MM.1S (cell line): ENCODE results near the gene TASP1.

Experiments
- DNase-seq: peaks from one replicate; pipeline ENCODE4 v3.0.0-alpha.2; 2015
- H2AFZ ChIP-seq: fragments of 300-600 bp; sonication (generic); 2 replicates; pipeline ENCODE4 v1.6.0; 2016; ENCODE audit warnings: antibody characterized with exemption, low read length
- H3F3A ChIP-seq: fragments of 300-600 bp; sonication (generic); 2 replicates; pipeline ENCODE4 v1.6.1; 2016; ENCODE audit warnings: mild to moderate bottlenecking, antibody characterized with exemption, low read length, moderate library complexity, mixed read lengths; ENCODE audit not compliant: insufficient read depth
- H3K27ac ChIP-seq: fragments of 300-600 bp; sonication (generic); 2 replicates; pipeline ENCODE4 v1.5.1; 2016; ENCODE audit warnings: mild to moderate bottlenecking, low read length
- H3K27me3 ChIP-seq: fragments of 300-600 bp; sonication (generic); replicated peaks from 2 replicates; pipeline ENCODE4 v1.6.0; 2016; ENCODE audit warnings: low read length; ENCODE audit not compliant: insufficient read depth
- H3K36me3 ChIP-seq: fragments of 300-600 bp; sonication (generic); replicated peaks from 2 replicates; pipeline ENCODE4 v1.6.1; 2016; ENCODE audit warnings: mild to moderate bottlenecking, low read length, mixed read lengths; ENCODE audit not compliant: insufficient read depth
- H3K4me1 ChIP-seq: fragments of 300-600 bp; sonication (generic); 2 replicates; pipeline ENCODE4 v1.6.1; 2016; ENCODE audit warnings: low read length, mixed read lengths
- H3K4me2 ChIP-seq: fragments of 300-600 bp; sonication (generic); 2 replicates; pipeline ENCODE4 v1.6.0; 2016; ENCODE audit warnings: low read depth, low read length
- H3K4me3 ChIP-seq: fragments of 300-600 bp; sonication (generic); 2 replicates; pipeline ENCODE4 v1.5.1; 2016; ENCODE audit warnings: low read length, mixed read lengths
- H3K79me2 ChIP-seq: fragments of 300-600 bp; sonication (generic); 2 replicates; pipeline ENCODE4 v1.6.1; 2016; ENCODE audit warnings: mixed run types, low read length, mixed read lengths
- H3K9ac ChIP-seq: fragments of 300-600 bp; sonication (generic); 2 replicates; pipeline ENCODE4 v1.6.1; 2016; ENCODE audit warnings: low read length, mixed read lengths
- H3K9me2 ChIP-seq: fragments of 300-600 bp; sonication (generic); replicated peaks from 2 replicates; pipeline ENCODE4 v1.6.1; 2016; ENCODE audit warnings: mild to moderate bottlenecking, low read length, mixed read lengths; ENCODE audit not compliant: insufficient read depth
- H3K9me3 ChIP-seq: fragments of 300-600 bp; sonication (generic); replicated peaks from 2 replicates; pipeline ENCODE4 v1.6.1; 2016; ENCODE audit warnings: mild to moderate bottlenecking, low read length, mixed read lengths; ENCODE audit not compliant: insufficient read depth
- H4K20me1 ChIP-seq: fragments of 300-600 bp; sonication (generic); 2 replicates; pipeline ENCODE4 v1.6.1; 2016; ENCODE audit warnings: mild to moderate bottlenecking, low read length, moderate library complexity, mixed read lengths; ENCODE audit not compliant: insufficient read depth
- CTCF ChIP-seq: fragments of 300-600 bp; sonication (generic); IDR thresholded peaks from 2 replicates; pipeline ENCODE4 v1.5.1; 2016; ENCODE audit warnings: antibody characterized with exemption, low read length, mixed read lengths
- EZH2 ChIP-seq: fragments of 300-600 bp; sonication (generic); optimal IDR thresholded peaks from 2 replicates; pipeline ENCODE3; 2017; ENCODE audit warnings: low read depth, mild to moderate bottlenecking, antibody characterized with exemption, low read length, mixed read lengths
- EZH2phosphoT487 ChIP-seq: fragments of 300-600 bp; sonication (generic); IDR thresholded peaks from 2 replicates; pipeline ENCODE4 v1.6.1; 2018; ENCODE audit warnings: antibody characterized with exemption, low read length

Gene TASP1

GRCh38 chr20:13420625-13421024 lies 218.1 kb downstream of the TASP1 start:
- Histone ChIP-seq H2AFZ (no peak overlapping the region), H3K4me3 (no peak overlapping the region), H3K27ac (no peak overlapping the region), H3K4me2 (no peak overlapping the region), H3K9ac (no peak overlapping the region), H3K9me3 (no peaks in the 10 kb centered on the region), H3K9me2 (no peaks in the 10 kb centered on the region), H3K36me3 (no peaks in the 10 kb centered on the region), H3K27me3 (no peaks in the 10 kb centered on the region), H3K79me2 (no peaks in the 10 kb centered on the region), H3F3A (no peaks in the 10 kb centered on the region), H3K4me1 (no peaks in the 10 kb centered on the region), H4K20me1 (no peaks in the 10 kb centered on the region)
- no peak for TF ChIP-seq EZH2
- TF ChIP-seq EZH2phosphoT487, result no peak
- no peak for TF ChIP-seq CTCF
- DNase-seq, result no peak

GRCh38 chr20:13419477-13419876 lies 219.3 kb downstream of the TASP1 start:
- Histone ChIP-seq H3K36me3 (no peaks in the 10 kb centered on the region), H4K20me1 (no peaks in the 10 kb centered on the region), H3K9ac (no peak overlapping the region), H3K27me3 (no peaks in the 10 kb centered on the region), H3K4me1 (no peaks in the 10 kb centered on the region), H3K79me2 (no peaks in the 10 kb centered on the region), H2AFZ (no peak overlapping the region), H3F3A (no peaks in the 10 kb centered on the region), H3K27ac (no peak overlapping the region), H3K9me3 (no peaks in the 10 kb centered on the region), H3K4me3 (no peak overlapping the region), H3K4me2 (no peak overlapping the region), H3K9me2 (no peaks in the 10 kb centered on the region)
- DNase-seq, result no peak
- TF ChIP-seq EZH2phosphoT487, result no peak
- TF ChIP-seq CTCF, result no peak
- no peak for TF ChIP-seq EZH2

DNA sequence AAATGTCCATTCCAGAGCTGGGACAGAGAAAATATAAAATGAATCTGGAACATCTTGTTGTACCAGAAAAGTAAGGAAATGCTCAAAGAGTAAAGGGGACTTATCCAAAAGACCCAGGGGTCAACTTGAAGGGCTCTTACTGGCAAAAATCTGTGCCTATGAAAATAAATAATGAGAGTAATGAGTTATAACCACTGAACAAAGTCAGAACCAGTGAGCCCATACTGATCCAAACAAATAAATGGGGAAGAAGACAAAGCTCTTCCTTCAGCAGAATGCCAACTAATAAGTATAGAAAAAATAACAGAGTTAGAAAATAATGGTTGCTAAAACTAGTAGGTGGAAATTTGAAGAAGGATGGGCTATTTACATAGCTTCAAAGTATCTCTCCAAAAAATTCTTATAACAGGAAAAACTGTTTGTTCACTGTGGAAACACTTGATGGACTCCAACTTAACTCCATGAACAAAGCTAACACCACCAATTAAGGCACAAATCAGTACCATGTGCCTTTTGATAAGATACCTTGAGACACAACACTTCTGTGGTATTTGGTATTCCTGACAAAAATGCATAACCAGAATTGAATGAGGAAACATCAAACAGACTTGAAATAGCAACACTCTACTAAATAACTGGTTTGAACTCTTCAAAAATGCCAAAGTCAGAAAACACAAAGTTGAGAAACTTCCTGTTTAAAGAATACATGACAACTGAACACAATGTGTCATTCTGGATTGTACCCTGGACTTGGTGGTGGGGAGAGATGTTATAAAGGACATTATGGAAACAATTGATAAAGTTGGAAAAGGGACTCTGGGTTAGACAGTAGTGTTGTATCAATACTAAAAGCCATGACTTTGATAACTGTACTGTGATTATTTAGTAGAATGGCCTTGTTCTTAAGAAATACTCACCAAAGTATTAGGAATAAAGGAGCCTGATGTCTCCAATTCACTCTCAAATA lies 220.2 kb downstream of the TASP1 start:
- Histone ChIP-seq H3K4me1 (no peaks in the 10 kb centered on the region), H3K4me3 (no peak overlapping the region), H3F3A (no peaks in the 10 kb centered on the region), H3K9me2 (no peaks in the 10 kb centered on the region), H4K20me1 (no peaks in the 10 kb centered on the region), H3K4me2 (no peak overlapping the region), H3K27me3 (no peaks in the 10 kb centered on the region), H3K36me3 (no peaks in the 10 kb centered on the region), H3K9me3 (no peaks in the 10 kb centered on the region), H3K79me2 (no peaks in the 10 kb centered on the region), H3K9ac (no peak overlapping the region), H3K27ac (no peak overlapping the region), H2AFZ (no peak overlapping the region)
- TF ChIP-seq EZH2phosphoT487 (no peak), CTCF (no peak)
- no peak for DNase-seq
